Fibroblast of lung (primary cell): ENCODE data around the gene FOXL3.

Source experiments
- CTCF ChIP-seq, 2 donors: IDR thresholded peaks in 1 of 2; conservative IDR thresholded peaks in 1 of 2; 1 replicate in 1 of 2; 2 replicates in 1 of 2; pipeline ENCODE4 v1.5.1; 2011 to 2012; ENCODE audit warnings: low read length in 2 of 2, control low read depth in 1 of 2, inconsistent platforms in 1 of 2, low read depth in 1 of 2, mild to moderate bottlenecking in 1 of 2
- EZH2 ChIP-seq: IDR thresholded peaks from 2 replicates; pipeline ENCODE4 v1.5.1; 2012; ENCODE audit warnings: low read length, control low read depth, mild to moderate bottlenecking; ENCODE audit errors: missing control alignments

- TF ChIP-seq CTCF (conservative IDR thresholded peaks at IDR 0.05 in 1 of 2, IDR thresholded peaks at IDR 0.05 in 1 of 2; ENCODE audit: low read depth in 1 of 2, low read length in 2 of 2) = no peak
- no peak for TF ChIP-seq EZH2
Measured at GRCh38 chr7:333393-333764, 43.4 kb downstream of the FOXL3 start.
